HL-60/S4 treated with phorbol 12-myristate 13-acetate at 8.2 ng/mL for 4 days and 3 days (cell line): ENCODE results near the gene NPPC.

Source experiments
- in situ Hi-C: fragments of 300-500 bp; cut with MboI; formaldehyde crosslinking; loops from 2 replicates; pipeline ENCODE4 v1.15.0; 2022; ENCODE audit warnings: low sequenced_read_pairs

Gene NPPC

DNA sequence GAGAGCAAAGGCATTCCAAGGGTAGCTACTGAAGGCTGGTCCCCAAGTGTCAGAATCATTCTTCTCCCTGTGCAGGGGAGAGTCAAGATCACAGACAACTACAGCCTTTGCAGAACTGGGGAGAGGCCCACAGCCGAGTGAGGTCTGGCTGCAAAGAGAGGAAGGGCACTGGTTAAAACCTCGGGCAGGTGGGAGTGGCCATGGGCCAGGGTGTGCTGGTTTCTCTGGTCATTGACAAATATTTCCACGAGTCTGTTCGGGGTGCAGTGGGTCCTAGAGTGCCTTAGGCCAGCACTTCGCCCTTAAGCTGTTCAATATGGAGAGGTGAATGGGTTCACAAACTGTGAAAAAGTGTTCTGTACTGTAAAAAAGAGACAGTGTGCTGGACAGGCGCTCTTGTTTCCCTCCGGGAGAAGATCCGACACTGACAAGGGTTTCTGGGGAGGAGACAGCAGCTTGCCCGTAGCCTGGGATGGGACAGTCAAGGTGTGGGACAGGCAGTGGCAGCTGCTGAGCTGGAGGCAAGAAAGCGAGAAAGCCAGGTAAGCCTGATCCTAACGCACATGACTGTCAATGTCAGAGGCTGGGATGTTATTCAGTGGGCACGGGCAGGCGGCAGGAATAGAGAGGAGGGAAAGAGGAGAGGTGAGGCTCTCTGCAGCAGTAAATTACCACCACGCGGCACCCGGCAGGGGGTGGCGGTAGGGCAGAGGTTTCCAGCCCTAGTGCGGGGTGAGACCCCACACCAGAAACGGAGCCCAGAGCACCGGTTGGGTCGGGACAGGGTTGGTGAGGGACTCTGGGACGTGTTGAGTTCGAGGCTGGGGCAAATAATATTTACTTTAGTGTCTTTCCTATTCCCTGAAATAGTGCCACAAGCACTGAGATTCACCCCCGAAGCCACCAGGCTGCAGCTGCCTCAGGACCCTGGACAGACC, 2.0 kb downstream of the NPPC start:
- in situ Hi-C loops, result loop anchor here (25.0 kb wide), 2 partner anchors 388 to 513 kb away; no protein-coding TSS in a partner anchor

- in situ Hi-C loops, result loop anchor here (25.0 kb wide), 2 partner anchors 389 to 514 kb away; no protein-coding TSS in a partner anchor
These were observed 3.2 kb downstream of the NPPC start for GRCh38 chr2:231923010-231923344.

DNA sequence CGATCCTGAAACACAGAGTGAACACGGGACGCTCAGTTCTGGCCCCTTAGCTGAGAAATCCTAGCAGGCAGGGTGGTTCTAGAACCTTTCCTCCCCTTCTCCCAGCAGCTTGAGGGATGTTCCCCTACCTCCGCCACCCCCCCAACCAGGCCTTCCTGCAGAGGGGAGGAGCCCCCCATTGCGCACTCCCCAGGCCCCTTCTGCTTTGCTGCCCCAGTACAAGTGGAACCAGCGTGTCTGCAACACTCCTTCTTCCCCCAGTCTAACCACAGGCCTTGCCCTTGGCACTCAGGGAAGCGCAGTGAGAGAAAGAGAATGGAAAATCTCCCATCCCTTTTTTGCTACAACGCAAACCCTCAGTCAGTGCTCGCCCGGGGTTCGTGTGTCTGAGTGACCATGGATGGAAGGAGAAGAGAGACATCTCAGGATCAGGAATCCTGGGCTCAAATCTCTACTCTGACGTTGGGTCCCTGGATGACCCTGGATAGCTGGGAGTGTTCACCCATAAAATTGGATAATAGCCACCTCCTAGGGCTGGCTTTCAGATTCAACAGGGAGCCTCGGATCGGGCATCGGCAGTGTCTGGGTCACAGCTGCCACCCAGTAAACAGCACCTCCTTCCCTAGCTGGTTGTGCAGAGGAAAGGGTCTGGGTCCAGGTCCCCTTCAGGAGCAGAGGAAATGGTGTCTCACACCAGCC, 3.7 kb downstream of the NPPC start:
- in situ Hi-C loops, result loop anchor here (25.0 kb wide), 2 partner anchors 390 to 515 kb away; no protein-coding TSS in a partner anchor

- in situ Hi-C loops, result loop anchor here (25.0 kb wide), 2 partner anchors 392 to 517 kb away; no protein-coding TSS in a partner anchor
These were observed 5.4 kb downstream of the NPPC start for GRCh38 chr2:231920795-231921194.

GRCh38 chr2:231920366-231920765, 5.8 kb downstream of the NPPC start:
- in situ Hi-C loops, result loop anchor here (25.0 kb wide), 2 partner anchors 392 to 517 kb away; no protein-coding TSS in a partner anchor

- in situ Hi-C loops, result loop anchor here (25.0 kb wide), 2 partner anchors 393 to 518 kb away; no protein-coding TSS in a partner anchor
These were observed 6.7 kb downstream of the NPPC start for GRCh38 chr2:231919341-231920035.

DNA sequence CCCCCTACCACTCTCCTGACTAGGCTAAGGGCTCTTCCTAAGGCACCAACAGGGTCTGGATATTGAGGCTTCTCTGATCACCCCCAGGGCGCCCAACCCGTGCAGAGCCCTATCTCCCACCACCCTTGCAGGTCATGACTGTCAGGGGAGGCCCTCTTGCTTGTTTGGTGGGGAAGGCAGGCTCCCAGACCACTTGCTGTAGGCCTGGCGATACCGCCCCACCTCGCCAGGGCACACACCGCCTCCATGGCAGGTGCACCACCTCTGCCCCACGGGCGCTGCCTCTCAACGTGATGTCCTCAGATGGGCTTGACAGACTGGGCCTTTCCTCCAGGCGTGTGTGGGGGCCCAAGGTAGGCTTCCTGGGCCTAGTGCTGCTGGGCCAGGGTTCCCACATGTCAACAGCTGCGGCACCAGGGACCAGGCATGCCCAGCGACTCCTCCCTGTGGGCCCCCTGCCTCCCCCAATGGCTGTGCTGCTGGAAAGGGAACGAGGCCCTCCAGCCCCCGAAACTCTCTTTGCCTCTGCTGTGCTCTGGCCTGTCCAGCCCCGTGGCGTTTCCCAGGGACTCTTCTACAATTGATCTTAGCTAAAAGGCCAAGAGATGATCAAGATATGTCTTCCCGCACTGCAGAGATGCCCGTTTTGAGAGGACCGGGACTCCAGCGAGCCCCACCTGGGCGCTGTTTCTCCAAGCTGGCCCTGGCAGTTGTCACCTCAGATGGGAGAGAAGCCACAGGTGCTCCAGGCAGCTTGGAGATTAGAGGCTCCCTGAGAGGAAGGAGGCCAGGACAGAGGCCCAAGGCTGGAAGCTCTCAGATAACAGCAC, 7.5 kb downstream of the NPPC start:
- in situ Hi-C loops, result loop anchor here (25.0 kb wide), 2 partner anchors 394 to 519 kb away; no protein-coding TSS in a partner anchor

DNA sequence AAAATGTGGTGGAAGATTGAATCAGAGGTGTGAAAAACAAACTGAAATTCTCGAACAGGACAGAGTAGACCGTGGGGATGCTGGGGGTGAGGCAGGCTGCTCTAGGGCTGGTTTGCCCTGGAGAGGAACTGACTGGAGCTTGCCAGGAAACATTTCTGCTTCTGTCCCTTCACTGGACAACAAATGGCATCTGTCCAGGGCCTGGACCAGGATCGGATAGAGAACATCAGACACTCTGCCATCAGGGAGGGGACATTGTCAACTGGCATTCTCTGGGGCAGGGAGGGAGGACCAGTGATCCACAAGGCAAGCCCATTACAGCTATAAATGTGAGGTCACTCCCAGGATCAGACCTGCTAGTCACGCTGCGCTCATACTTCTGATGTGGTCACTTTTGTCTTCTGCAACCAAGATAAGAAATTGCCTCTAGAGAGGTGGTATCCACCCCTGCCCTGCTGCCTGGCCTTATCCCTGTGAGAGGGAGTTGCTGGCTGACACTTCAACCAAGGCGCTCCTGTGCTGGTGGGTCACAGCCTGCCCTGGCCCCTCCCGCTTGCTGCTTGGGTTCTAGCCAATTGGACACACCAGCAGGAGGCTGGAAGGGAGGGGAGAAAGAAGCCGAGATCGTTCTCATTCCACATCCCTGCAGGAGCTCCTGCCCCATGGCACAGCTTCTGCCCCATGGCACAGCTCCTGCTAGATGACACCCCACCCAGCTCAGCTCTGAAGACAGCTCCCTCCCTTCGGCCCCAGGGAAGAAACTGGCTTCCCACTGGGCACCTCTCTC, 8.7 kb downstream of the NPPC start:
- in situ Hi-C loops, result loop anchor here (25.0 kb wide), 2 partner anchors 395 to 520 kb away; no protein-coding TSS in a partner anchor

DNA sequence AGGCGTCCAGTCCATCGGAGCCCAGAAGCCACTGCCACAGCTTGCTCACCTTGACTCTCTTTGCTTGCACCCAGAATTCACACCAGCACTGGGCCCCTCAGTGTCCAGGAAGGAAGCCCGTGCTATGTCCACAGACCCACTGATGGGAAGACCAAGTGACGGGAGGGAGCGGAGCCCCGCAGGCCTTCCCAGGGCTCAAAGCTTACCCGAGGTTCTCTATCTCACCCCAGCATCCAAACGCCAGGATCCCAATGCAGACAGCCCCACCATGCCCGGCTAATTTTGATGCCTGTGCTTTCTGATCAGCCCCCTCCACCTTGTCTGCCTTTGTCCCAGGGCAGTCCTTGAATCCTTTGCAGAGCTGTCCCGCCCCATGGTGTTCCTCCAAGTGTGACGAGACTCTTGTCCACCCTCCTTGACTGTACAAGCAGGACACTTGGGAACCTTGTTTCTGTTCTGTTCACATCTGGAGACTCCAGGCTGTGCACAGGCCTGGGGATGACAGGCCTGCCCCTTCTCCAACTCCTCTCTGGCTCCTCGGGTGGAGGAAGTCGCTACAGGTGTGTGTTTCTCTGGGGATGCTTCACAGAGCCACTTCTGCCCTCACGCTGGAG, 12.0 kb downstream of the NPPC start:
- in situ Hi-C loops, result loop anchor here (25.0 kb wide), 2 partner anchors 398 to 523 kb away; no protein-coding TSS in a partner anchor

- in situ Hi-C loops, result loop anchor here (25.0 kb wide), 2 partner anchors 401 to 526 kb away; no protein-coding TSS in a partner anchor
These were observed 14.8 kb downstream of the NPPC start for GRCh38 chr2:231911381-231911780.

DNA sequence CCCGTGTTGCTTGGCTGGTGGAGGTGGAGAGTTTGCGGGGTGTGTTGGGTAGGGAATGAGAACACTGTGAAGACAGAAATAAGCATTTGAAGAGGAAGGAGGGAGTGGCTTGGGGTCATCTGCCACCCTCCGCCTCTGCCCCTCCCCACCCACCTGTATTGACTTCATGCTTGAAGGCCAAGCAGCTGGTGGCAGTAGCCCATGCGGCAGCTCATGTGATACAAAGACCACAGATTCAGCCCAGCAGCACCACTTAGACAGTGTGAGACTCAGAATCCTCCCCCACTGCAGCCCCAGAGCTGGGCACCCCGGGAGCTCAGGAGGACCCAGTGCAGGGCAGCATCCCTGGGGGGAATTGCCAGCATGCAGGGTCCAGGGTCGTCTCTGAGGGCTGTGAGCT, 15.4 kb downstream of the NPPC start:
- in situ Hi-C loops, result loop anchor here (25.0 kb wide), 2 partner anchors 402 to 527 kb away; no protein-coding TSS in a partner anchor

DNA sequence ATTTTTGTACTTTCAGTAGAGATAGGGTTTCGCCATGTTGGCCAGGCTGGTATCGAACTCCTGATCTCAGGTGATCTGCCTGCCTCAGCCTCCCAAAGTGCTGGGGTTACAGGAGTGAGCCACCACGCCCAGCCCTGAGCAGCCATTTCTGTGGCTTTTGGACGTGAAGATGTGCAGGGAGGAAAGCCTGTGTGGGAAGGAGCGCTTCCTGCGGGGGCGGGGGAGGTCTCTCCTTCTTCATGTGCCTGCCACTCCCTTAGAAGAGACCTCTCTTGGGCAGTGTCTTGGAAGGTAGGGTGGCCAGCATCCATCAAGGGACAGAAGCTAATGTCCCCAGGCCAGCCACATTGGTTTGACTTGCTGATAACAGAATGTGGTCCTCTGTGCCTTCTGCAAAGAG, 16.0 kb downstream of the NPPC start:
- in situ Hi-C loops, result loop anchor here (25.0 kb wide), 2 partner anchors 402 to 527 kb away; no protein-coding TSS in a partner anchor

GRCh38 chr2:231909631-231910030, 16.6 kb downstream of the NPPC start:
- in situ Hi-C loops, result loop anchor here (25.0 kb wide), 2 partner anchors 403 to 528 kb away; no protein-coding TSS in a partner anchor

DNA sequence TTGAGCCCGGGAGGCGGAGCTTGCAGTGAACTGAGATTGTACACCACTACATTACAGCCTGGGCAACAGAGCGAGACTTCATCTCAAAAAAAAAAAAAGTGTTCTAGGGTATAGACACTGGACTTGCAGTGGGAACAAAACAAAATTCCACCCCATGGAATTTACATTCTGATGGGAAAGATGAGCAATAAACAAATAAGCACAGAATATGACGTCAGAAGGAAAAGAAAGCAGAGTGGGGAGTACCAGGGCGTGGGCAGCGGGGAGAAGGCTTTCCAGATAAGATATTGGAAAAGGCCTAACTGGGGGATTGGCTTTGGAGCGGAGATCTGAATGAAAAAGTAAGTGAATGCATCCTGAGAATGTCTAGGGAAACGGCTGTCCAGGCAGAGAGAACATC, 17.6 kb downstream of the NPPC start:
- in situ Hi-C loops, result loop anchor here (25.0 kb wide), 2 partner anchors 404 to 529 kb away; no protein-coding TSS in a partner anchor

DNA sequence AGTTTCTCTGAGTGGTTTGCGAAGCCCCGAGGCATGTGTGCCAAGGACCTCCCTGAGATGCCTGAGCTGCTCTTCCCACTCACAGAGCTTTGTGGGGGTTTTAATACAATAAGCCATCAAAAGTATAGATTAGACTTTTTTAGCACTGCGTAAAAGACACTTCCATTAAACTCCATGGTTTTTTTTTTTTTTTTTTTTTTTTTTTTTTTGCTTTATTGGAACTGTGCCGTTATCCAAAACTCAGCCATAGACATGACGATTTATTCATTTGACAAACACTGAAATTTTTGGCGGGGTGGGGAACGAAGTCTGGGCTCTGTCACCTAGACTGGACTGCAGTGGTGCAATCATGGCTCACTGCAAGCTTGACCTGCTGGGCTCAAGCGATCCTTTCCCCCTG, 18.4 kb downstream of the NPPC start:
- in situ Hi-C loops, result loop anchor here (25.0 kb wide), 2 partner anchors 405 to 530 kb away; no protein-coding TSS in a partner anchor

- in situ Hi-C loops, result loop anchor here (25.0 kb wide), 2 partner anchors 407 to 532 kb away; no protein-coding TSS in a partner anchor
These were observed 21.2 kb downstream of the NPPC start for GRCh38 chr2:231905026-231905425.

GRCh38 chr2:231904161-231904611, 22.0 kb downstream of the NPPC start:
- in situ Hi-C loops, result loop anchor here (25.0 kb wide), 2 partner anchors 408 to 533 kb away; no protein-coding TSS in a partner anchor

GRCh38 chr2:231902598-231902997, 23.6 kb downstream of the NPPC start:
- in situ Hi-C loops, result loop anchor here (25.0 kb wide), 2 partner anchors 410 to 535 kb away; no protein-coding TSS in a partner anchor
